Tongue (tissue), 2 donors: ENCODE results near the gene MEDAG. TPM values are rescaled to one million over a fixed set of nuclear protein-coding genes. Genes with fewer than 3 reads are reported as not detected.

Experiments used
- DNase-seq: peaks from one replicate; pipeline ENCODE4 v3.0.0-alpha.2; 2015
- total RNA-seq: library from RNA; depleted of rRNA; stranded (reverse); fragments of >200 nt; gene quantifications from one replicate; pipeline ENCODE4 v1.2.3, GENCODE V29; 2014

The MEDAG gene
- total RNA-seq, 1 donor from 2014 or later, result 4.1 TPM

DNA sequence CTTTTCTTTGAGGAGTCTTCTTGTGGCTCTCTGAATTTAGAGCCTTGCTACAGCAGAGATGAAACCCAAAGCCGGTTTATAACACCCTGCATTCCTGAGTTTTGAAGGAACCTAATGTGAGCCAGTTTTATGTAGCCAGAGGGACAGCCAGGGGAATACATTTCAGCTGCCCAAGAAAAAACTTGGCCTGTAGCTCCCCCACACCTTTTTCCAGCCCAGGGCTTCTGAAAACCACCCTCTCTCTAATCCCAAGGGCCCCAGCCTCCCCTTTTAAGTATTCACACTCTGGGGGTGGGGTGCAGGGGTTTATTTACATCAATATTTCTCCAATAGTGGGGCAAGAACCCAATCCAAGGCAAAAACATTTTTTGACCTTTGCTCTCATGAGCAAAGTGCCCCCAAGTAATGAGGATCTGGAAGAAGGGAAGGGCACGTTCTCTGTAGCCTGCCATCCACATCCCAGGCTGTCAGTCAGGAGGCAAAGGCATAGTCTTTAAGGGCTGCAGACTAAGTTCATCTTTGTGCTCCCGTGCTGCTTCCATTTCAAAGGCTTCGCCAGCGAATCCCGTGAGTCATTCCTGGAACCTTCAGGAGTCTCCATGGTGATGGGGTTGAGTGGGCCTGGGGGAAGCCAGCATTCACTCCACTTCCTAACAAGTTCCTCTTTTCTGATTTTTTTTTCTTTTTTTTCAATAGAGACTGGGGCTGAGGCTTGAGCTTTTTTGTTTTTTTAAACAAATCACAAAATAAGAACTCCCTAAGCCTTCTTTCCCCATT, 33.2 kb upstream of the MEDAG start:
- peak; percentile 84 for DNase-seq

DNA sequence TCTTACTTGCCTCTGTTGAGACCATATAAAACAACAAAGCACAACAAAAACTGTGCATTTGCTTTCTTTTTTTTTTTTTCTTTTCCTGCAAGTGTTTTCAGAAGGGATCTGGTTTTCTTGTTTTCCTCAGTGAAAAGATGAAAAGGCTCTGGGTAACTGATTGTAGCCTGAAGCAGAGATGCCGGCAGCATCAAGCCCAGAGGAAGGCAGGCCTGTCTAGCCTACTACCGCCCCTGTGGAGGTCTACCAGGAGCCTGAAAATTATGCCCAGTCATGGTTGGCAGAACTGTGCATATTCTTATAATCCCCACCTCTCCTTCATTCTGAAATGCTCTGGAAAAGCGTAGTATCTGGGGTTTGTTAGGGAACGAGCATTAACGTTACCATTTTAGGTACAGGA, 32.6 kb upstream of the MEDAG start:
- no peak for DNase-seq

GRCh38 chr13:30874111-30874510, 32.0 kb upstream of the MEDAG start:
- DNase-seq, result no peak

GRCh38 chr13:30874561-30874960, 31.5 kb upstream of the MEDAG start:
- DNase-seq, result no peak

DNA sequence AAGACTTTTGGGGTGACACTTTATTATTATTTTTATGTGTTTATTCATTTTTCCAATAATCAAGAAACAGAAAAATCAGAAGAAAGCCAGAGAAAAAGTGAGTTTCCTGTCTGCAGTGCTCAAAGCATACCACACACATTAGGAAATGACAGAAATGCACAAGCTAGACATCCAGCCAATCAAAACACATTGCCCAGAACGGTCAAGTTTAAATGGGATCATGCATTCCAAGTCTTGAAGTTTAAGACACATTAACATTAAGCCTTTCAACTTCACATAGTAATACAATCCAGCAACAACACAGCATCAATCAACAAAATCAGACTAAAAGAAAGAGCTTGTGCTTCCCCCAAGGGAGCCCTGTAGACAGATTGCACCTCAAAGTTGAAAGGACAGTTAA, 28.7 kb upstream of the MEDAG start:
- no peak for DNase-seq

- DNase-seq, result no peak
Observed at GRCh38 chr13:30880151-30880855, 25.8 kb upstream of the MEDAG start.

DNA sequence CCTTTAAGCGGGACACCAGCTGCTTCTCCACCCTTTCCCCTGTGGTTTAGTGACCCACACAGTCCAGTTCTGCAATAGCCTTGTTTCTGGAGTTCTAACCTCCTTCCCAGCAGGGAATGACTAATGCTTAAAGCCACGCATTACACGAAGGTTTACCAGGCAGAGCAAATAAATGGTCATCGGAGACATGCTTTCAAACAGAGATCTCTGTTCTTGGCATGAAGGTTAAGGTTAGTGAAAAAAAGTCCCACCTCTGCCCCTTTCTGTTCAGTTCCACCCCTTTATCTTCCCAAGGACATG, 25.3 kb upstream of the MEDAG start:
- DNase-seq, result no peak

GRCh38 chr13:30881191-30881651, 24.9 kb upstream of the MEDAG start:
- no peak for DNase-seq

DNA sequence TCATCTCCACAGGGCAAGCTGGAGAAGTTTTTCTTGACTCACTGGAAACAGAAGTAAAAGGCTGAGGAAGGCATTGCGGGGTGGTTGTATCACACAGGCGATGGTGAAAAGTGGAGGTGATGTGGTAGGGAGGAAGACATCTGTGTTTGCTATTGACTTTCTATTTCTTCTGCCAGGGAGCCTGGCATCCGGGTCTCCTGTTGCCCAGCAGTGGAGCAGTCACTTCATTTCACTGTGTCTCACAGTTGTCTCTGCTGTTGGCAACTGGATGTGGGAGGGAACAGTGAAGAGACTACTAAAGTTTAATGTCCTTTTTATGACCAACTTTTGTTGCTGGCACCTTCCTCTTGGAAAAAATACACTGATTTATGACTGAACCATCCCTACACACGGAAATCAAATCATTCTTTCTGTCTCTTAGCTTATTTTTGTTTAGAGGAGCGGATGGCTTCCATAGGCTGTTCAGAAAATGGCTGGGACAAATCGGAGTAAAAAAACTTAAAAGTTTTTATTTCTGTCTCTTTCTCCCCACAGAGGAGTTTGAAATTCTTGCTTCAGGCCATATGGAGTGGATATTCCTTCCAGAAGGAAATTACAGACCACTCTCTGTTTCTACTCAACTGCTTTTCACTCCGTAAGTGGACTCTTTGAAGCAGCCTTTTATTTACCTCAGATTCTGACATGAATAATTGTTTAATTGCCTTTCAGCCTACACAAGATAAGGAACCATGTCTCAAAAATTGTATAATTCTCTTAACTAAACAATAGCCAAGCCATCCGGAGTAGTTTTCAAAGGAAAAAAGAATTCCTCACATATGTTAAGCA, 23.8 kb upstream of the MEDAG start:
- DNase-seq, result peak; percentile 52

DNA sequence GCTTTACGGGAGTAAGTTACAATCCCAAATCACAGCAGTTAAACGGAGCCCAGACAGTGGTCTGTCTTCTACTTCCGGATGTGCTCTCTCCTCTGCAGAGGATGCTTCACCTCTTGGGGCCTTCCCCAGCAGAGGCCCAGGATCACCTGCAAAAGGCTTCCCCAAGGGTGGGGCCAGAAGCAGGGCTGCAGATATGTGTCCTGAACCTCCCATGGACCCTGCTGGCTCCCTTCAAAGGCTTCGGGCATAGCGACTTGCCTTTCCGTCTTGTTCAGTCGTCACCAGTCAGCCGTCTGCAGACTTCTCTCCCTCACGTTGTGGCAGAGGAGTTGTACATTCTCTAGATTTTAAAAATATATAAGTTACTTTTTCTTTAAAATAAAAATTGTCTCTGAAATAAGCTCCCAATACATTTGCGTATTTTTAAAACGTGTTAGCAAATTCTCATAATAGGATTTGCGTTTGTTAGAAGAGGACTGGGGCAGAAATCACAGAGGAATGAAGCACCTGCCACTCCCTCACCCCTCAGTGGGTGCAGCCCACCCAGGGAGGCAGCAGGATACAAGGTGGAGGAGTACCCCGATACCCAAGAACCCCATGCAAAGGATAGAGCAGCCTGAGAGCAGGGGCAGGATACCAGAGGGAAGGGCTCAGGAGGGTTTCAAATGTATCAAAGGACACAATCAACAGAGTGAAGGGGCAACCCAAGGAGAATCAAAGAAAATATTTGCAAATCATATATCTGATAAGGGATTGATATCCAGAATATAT, 22.9 kb upstream of the MEDAG start:
- DNase-seq, result no peak

DNA sequence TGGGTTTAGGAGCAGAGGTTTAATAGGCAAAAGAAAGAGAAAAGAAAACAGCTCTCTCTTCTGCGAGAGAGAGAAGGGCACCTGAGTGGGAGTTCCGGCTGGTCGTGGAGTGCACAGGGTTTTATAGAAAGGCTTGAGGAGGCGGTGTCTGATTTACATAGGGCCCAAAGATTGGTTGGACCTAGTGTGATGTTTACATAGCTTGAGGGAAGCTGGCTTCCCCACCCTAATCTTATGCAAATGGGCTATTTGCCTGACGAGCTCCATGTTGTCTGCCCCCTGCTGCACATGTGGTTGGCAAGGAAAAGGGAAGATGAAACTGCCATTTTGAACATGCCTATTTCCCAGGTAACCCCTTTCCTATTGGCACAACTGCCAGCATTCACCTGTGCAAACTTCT, 21.5 kb upstream of the MEDAG start:
- no peak for DNase-seq

- no peak for DNase-seq
Observed at GRCh38 chr13:30889196-30889690, 16.8 kb upstream of the MEDAG start.

DNA sequence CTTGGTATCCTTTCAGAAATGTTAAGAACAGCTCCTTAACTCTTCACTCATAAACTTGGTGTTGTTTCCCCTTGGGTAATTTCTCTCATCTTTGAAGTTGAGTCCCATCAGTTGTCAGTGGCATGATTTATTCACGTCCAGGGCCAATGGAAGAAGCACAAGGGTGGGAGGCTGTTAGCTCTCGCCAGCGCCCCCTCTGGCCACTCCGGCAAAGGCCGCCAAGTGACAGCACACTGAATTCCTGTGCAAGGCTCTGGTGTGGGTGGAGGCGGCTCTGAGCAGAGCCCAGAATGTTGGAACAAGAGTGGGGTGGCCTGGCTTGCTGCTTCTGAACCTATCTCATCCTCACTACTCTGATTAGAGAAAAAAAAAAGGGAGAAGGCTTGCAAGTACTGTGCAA, 13.1 kb upstream of the MEDAG start:
- no peak for DNase-seq

DNA sequence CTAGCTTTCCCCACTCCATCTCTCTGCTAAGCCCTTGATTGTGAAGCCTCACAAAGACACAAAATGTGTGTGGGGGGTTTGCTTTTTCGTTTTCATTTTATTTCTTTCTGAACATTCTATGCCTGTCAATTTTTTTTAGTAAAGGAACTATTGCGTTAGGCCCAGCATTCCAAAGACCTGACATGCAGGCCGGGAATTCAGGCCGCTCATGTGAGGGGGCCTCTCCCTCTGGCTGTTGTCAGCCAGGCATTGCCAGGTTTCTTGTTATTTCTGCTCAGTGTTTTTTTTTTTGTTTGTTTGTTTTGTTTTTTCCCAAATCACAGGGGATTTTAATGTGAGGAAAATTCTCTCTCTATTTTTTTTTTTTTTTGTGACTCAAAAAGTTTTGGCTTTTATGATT, 10.3 kb upstream of the MEDAG start:
- DNase-seq, result peak; percentile 75

GRCh38 chr13:30898070-30898469, 8.0 kb upstream of the MEDAG start:
- DNase-seq, result no peak

DNA sequence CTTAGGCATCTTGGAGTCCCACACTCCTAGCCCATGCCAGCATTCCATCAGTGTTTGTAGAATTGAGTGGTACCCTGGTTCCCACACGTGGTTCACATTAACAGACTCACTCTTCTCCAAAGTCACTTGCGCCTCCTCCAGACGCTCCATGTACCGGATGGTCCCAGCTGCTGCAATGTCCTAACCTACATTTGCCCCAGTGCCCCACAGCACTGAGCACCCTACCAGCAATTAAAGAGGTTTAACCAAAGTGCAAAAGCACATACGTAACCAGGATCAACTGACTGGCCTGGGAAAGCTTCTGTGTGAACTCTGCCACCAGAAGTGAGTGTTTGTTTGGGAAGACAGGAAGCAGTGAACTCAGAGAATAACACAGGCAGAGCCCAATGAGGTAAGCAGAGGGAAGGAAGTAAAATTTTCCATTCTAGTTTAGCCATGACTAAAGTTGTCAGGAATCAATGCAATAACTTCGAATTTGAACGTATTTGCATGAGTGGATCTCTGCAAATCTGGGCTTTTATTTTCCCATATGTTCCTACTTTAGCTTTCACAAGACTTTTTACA, 7.3 kb upstream of the MEDAG start:
- DNase-seq, result peak; percentile 76

DNA sequence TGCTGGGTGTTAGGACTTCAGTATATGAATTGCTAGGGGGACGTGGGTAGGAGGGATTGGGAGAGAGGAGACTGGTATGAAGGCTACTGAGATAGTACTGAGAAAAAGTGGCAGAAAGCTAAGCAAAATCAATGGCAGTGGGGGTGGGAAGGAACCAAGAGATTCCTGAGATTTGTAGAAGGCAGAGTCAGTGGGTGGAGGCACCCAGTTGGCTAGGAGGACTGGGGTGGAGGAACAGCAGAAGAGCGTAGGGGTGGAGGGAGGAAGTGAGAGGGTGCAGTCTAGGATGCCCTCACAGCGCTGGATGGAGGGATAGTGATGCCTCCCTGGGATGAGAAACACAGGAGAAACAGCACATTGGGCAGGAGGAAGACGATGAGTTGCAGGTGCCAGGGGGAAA, 5.6 kb upstream of the MEDAG start:
- no peak for DNase-seq

DNA sequence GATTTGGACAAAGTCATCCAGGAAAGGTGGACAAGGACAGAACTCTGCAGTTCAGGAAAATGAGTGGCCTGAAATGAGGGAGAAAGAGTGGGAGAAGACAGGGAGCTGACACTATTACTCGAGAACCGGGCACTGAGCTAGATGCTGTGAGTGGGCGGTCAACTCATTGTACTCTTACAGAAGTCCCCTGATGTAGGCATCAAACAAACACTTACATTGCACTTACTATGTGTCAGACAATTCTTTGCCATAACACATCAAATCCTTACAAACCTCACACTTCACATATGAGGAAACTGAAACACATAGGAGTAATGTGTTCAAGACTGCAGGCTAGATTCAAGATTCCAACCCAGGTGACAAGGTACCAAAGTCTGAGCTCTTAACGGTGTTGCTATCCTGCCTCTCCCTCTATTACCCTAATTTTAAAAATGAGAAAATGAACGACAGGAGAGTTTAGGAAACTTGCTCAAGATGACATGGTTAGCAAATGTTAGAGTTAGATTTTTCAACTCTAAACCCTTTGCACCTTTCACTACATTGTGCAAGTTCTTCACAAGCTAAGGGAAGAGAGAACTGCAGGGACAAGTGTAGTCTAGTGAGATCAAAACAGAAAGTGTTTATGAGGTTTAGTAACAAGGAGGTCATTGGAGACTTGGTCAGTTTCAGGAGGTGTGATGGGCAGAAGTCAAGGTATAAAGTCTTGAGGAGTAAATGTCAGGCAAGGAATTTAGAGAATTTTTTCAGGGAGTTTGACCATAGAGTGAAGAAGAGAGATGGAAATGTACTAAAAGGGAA, 4.9 kb upstream of the MEDAG start:
- DNase-seq, result no peak

- DNase-seq, result no peak
Observed at GRCh38 chr13:30904043-30904442, 2.0 kb upstream of the MEDAG start.

DNA sequence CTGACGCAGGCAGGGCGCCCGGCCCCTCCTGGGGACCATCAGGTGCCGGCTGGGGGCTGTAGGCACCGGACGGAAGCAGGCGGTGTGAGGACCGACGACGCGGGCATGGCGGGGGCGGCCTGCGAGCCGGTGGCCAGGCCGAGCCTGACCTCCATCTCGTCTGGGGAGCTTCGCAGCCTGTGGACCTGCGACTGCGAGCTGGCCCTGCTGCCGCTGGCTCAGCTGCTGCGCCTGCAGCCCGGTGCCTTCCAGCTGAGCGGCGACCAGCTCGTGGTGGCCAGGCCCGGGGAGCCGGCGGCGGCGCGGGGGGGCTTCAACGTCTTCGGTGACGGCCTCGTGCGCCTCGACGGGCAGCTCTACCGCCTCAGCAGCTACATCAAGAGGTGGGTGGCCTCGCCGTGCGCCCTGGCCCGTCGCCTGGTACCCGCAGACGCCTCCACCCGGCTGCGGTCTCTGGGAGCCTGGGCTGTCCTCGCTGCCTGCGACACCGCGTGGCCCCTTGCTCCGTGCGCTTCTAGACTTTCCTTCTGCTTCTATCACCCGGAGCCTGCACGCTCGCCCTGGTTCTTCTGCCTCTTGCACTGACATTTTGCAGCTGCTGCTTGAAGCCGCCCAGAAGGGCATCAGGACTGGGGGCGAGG, 460 bp downstream of the MEDAG start:
- DNase-seq, result peak; percentile 42
